GM19351 (cell line): Measurements from ENCODE around the gene ITGA2.

Source experiments
- ATAC-seq: cut with Tn5 transposase; IDR thresholded peaks from one replicate; pipeline ENCODE4 v1.9.1; 2021; ENCODE audit warnings: mild to moderate bottlenecking, moderate library complexity; ENCODE audit not compliant: unreplicated experiment

The ITGA2 gene

GRCh38 chr5:52988335-52989024 is 672 bp upstream of the ITGA2 start:
- ATAC-seq = peak; percentile 1

DNA sequence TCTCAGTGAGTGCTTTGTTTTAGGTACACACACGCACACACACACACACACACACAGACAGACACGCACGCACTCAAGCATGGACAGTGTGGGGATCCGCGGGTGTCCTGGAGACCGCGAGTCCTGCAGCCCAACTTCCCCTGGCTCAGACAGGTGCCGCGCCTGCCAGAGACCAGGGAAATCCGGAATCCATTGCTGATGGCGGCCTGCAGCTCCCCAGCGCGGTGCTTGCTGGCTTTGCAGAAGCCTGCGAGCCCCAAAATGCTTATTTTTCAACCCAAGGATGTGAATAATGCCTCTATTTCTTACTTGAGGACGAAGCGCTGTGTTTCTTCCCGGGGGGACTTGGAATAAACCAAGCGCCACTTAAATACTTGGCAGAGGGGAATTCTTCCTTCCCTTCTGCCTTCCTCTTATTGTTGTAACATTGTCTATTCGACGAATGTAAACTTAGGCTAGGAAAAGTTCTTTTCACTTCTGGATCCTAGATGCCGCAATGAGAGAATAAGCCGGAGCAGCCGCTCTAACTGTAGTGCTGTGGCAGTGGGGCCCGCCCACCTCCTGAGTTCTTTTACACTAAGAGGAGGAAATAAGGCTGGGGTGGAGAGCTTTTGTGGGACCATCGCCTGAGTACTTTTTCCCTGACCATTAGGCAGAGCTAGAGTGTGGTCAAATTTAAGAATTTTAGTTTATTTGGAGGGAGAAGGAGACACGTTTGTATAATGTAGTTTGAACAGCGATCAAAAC is 802 bp downstream of the ITGA2 start:
- peak; percentile 13 for ATAC-seq

- no peak for ATAC-seq
These were observed 1.4 kb downstream of the ITGA2 start for GRCh38 chr5:52990528-52990925.

DNA sequence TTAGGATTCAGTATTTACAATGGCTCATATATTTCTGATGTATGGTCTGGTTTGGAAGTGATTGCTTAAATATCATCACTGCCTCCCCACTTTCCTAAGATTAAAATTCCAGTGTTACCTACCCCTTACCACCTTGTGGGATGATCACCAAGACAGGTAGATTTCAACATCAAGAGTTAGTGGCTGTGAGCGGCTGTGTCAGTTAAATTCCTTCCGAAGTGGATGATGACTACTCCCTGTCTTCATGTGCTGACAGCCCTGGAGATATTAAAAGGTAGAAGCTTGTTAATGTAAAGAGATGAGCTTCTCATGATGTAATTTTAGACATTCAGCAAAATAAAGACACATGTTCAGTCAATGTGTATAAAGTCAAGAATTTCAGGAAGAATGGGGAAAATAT is 4.2 kb downstream of the ITGA2 start:
- ATAC-seq = no peak

DNA sequence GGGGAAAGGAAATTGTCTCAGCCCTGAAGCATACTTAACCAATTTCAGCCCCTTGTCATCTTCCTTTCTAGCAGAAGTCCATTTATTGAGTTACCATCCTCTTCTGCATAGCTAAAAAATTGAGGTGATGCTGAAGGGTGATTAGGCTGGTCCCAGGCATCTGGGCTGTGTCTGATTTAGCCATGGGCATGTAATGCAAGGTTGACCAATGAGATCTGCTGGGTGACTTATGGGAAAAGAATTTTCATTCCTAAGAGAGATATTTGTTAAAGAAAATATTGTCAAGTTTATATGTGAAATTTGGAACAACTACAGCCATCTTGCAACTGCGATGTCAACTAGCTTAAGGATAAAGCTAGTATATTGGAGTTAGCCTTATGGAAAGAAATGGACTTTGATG is 5.1 kb downstream of the ITGA2 start:
- no peak for ATAC-seq

DNA sequence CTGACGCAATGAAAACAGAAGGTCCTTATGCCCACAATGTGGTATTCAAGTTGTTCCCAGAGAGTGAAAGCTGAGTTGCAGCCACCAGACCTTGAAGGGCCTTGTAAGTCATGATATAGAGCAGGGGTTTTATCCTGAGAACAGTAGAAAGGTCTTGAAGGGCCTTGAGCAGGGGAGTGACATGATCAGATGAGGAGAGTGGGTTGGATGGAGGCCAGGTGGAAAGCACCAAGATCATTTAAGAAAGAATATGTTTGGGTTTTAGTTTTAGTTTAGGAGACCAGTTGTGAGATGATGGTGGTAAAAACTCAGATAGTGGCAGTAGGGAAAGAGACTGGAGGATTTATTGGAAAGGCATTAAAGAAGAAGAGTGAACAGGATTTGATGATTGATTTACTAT is 5.9 kb downstream of the ITGA2 start:
- ATAC-seq = no peak

GRCh38 chr5:52995914-52996313 is 6.8 kb downstream of the ITGA2 start:
- ATAC-seq = no peak

- no peak for ATAC-seq
These were observed 7.8 kb downstream of the ITGA2 start for GRCh38 chr5:52996979-52997378.

DNA sequence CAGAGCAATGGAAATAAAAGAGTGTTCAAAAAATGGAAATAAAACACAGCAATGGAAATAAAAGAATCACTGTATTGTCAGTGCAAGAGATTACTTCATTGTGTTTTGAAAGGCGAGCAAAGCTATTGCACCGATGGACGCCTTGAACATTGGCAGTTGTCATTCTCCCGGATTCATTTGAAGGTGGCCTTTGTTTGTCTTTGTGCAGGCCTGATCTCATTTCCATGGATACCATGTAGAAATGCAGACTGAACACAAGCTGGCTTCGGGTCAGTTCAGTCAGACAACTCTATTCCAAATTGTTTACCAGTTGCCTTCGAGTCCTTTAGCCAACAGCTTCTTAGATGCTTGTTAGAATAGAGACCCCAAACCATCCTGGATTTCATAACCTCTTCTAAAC is 8.3 kb downstream of the ITGA2 start:
- no peak for ATAC-seq

DNA sequence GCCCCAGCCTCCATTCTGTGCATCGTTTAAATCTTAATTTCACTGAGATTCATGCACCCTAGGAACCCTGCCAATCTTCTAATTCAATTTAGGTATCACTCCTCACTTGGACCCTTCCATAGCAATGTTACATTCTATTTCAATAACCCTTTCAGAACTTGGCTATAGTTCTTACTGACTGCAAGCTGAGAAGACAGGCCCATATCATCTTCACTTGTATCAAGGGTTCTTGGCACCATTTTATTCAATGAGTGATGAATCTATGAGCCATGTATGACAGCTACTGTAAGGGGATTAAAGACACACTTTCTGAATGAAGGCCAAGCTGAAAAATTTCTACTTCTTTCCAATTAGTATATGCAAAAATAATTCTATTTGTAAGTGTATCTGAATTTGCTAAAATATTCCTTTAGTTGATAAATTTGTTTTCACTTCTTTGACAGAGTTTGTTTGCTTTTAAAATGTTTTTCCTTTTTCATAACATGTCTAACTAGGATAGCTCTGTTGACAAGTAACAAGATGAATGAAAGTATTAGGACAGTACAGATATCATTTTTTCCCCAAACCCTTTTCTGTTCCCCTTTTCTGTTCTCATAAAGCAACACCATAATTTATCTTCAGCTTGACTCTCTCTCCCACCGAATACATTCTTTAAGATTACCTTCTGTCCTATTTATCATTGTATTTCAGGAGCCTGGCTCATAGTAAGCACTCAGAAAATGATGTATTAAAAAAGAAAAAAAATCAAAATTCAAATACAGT is 9.6 kb downstream of the ITGA2 start:
- ATAC-seq = peak; percentile 77

DNA sequence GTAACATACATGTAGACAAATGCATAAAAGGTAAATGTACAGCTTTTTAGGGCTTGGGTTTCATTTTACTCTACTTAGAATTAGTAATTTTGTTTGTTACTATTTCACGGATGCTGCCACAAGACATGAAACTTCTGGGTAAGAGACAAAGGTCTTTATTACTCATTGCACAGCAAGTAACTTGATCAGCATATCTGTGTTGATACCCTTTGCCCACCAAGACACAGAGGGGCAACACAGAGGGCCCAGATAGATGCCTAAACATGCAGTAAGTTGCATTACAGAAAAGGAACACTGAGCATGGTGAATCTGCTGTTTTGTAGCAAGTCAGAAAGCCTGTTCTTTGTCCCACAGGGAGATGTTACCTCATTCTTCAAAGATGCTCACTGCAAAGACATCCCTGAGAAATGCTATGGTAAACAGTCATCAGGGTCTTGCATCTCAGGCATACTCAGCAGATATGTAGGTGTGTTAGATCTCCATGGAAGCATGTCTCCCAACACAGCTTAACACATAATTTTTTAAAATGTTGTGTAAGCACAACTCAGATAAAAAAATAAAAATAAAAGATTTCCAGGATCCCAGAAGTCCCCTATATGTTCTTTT is 10.3 kb downstream of the ITGA2 start:
- ATAC-seq = peak; percentile 54

DNA sequence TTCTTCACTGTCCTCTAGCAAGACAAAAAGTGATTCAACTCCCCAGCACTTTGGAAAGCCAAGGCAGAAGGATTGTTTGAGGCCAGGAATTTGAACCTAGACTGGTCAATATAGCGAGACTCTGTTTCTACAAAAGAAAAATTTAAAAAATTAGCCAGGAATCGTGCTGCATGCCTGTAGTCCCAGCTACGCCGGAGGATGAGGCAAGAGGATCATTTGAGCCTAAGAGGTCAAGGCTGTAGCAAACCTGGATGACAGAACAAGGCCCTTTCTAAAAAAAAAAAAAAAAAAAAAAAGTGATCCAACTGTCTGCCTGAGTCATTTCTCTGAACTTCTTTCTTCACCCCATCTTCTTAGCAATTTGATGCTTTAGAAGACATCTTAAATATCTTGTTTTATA is 12.4 kb downstream of the ITGA2 start:
- no peak for ATAC-seq

GRCh38 chr5:53002491-53002890 is 13.3 kb downstream of the ITGA2 start:
- no peak for ATAC-seq

GRCh38 chr5:53003144-53003543 is 14.0 kb downstream of the ITGA2 start:
- ATAC-seq = no peak

GRCh38 chr5:53006911-53007890 is 18.0 kb downstream of the ITGA2 start:
- no peak for ATAC-seq

DNA sequence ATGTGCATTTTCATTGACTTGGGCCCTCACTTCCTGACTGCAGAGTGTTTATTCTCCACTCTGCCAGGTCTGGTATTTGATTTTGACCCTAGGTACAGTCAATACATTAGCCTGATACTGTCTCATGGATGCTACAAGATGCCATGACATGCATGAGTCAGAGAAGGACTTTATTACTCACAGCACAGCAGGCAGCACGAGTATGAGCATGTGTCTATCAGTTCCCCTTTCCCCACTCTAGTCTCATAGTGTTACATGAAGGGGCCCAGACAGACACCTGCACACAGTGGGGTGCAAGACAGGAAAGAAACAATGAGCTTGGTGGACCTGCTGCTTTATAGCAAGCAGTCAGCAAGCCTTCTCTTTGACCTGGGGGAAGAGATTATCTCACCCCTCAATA is 19.6 kb downstream of the ITGA2 start:
- peak; percentile 97 for ATAC-seq

DNA sequence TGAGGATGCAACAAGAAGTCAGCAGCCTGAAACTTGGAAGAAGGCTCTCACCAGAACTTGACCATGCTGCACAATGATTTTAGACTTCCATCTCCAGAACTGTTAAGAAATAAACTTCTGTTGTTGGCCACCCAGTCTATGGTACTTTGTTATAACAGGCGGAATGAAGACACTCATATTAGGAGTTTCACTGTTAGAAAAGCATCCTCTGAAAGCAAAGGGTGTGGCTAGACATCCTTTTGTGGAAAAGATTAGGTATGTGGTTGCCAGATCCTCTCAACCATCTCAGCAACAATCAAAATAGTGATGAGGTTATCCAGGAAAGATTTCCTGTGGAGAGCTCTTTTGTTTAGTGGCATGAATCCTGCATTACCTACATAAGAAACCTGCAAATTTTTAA is 20.7 kb downstream of the ITGA2 start:
- ATAC-seq = peak; percentile 32

DNA sequence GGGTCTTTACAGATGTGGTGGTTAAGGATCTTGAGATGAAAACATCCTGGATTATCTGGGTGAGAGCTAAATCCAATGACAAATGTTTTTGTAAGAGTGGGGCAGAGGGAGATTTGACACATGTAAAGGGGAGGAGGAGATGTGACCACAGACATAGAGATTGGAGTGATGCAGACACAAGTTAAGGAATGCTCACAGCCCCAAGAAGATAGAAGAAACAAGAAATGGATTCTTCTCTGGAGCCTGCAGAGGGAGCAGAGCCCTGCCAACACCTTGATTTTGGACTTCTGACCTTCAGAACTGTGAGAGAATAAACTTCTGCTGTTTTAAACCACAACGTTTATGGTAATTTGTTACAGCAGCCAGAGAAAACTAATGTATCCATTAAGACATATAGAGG is 21.7 kb downstream of the ITGA2 start:
- no peak for ATAC-seq

DNA sequence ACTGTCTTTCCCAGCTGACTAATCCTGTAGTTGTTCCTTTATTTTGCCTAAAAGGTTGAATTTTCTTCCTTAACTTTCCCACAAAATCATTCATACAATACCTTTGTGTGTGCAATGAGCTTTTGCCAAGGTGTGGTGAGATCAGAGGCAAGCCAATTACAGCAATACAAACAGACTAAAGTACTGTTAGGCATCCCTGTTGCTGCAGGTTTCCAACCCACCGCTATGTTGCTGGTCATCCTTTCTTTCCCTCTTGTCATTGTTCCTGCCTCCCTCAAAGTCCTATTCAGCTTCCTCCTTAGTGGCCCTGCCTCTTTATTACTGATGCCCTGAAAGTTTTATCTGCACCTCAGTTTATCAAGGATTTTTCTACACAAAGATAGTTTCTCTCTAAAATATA is 22.1 kb downstream of the ITGA2 start:
- no peak for ATAC-seq

DNA sequence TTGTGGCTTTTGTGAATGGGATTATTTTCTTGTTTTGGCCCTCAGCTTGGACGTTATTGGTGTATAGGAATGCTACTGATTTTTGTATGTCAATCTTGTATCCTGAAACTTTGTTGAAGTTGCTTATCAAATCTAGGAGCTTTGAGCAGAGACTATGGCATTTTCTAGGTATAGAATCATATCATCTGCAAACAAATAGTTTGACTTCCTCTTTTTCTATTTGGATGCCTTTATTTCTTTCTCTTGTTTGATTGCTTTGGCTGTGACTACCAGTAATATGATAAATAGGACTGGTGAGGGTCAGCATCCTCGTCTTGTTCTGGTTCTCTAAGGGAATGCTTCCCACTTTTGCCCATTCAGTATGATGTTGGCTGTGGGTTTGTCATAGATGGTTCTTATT is 24.7 kb downstream of the ITGA2 start:
- no peak for ATAC-seq
